ENCODE data around the gene SYT11. TPM values are rescaled to one million over a fixed set of nuclear protein-coding genes. Genes with fewer than 3 reads are reported as not detected.
A peak's percentile ranks its signal among the peaks of the same experiment; 100 is the strongest.

Gene SYT11
- total and polyA plus RNA-seq, 9 of the 15 experiments (the other 6 are each of a cell fraction or from before 2014, with no cell fraction given), result 0.05 to 0.18 (median 0.11) TPM

DNA sequence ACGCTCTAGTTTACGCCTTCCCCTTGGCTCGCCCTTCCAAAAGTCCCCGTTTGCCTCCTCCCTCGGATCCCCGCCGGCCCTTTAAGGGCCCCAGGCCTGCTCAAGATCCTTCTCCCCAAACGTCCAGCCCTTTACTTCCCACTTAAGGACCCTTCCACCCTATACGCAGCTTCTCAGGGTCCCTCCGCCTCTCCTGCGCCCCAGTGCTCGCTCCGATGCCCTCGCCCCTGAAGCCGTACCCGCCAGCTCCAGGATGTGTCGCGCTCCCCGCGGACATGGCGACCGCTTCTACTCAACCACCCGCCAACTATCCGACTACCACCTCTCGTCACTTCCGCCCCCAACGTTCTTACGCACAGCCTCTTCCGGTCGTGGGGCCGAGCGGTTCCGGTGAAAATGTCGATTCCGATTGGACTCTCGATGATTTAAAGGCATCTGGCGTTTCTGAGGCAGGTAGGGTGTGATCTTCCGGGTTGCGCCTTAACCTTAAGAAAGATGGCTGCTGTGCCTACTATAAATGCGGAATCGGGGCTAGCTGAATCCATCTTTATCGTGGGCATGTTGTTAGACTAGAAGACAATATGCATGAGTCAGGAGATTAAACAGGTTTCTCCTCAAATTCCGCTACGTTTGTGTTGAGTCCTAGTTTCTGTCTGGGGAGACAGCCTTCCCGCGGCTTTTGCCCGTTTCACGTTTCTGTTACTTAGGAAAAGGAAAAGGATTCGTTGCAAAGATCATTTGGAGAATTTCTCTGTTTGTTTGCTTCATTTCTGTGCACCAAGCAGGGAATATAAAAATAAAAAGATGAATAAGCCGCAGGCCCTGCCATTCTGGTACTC lies 74.9 kb downstream of the SYT11 start, which contains the start of gene KHDC4 (continued):
- TF ChIP-seq, protein P1, sequence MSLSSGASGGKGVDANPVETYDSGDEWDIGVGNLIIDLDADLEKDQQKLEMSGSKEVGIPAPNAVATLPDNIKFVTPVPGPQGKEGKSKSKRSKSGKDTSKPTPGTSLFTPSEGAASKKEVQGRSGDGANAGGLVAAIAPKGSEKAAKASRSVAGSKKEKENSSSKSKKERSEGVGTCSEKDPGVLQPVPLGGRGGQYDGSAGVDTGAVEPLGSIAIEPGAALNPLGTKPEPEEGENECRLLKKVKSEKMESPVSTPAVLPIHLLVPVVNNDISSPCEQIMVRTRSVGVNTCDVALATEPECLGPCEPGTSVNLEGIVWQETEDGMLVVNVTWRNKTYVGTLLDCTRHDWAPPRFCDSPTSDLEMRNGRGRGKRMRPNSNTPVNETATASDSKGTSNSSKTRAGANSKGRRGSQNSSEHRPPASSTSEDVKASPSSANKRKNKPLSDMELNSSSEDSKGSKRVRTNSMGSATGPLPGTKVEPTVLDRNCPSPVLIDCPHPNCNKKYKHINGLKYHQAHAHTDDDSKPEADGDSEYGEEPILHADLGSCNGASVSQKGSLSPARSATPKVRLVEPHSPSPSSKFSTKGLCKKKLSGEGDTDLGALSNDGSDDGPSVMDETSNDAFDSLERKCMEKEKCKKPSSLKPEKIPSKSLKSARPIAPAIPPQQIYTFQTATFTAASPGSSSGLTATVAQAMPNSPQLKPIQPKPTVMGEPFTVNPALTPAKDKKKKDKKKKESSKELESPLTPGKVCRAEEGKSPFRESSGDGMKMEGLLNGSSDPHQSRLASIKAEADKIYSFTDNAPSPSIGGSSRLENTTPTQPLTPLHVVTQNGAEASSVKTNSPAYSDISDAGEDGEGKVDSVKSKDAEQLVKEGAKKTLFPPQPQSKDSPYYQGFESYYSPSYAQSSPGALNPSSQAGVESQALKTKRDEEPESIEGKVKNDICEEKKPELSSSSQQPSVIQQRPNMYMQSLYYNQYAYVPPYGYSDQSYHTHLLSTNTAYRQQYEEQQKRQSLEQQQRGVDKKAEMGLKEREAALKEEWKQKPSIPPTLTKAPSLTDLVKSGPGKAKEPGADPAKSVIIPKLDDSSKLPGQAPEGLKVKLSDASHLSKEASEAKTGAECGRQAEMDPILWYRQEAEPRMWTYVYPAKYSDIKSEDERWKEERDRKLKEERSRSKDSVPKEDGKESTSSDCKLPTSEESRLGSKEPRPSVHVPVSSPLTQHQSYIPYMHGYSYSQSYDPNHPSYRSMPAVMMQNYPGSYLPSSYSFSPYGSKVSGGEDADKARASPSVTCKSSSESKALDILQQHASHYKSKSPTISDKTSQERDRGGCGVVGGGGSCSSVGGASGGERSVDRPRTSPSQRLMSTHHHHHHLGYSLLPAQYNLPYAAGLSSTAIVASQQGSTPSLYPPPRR (CRISPR knock-in tag; IDR thresholded peaks at IDR 0.05; ENCODE audit: borderline replicate concordance), result peak; percentile 60; the same call in 1 of the 2 replicates
- TF ChIP-seq PHF21A (IDR thresholded peaks at IDR 0.05; ENCODE audit: borderline replicate concordance, low read depth) (no peak), KLF16 (IDR thresholded peaks at IDR 0.05) (no peak), KAT2B (IDR thresholded peaks at IDR 0.05; ENCODE audit: low read depth, low read length) (no peak), ESRRB (CRISPR knock-in tag; IDR thresholded peaks at IDR 0.05; ENCODE audit: borderline replicate concordance) (no peak), SREBF1 (IDR thresholded peaks at IDR 0.05; ENCODE audit: borderline replicate concordance, low read depth, low read length) (peak; percentile 22; the same call in 1 of the 2 replicates), NCOA4 (IDR thresholded peaks at IDR 0.05; ENCODE audit: partially characterized antibody) (peak; percentile 66), ZNF133 (CRISPR knock-in tag; IDR thresholded peaks at IDR 0.05) (no peak), SRSF1 (IDR thresholded peaks at IDR 0.05; ENCODE audit: low read depth, low read length) (no peak), NONO (IDR thresholded peaks at IDR 0.05; ENCODE audit: low read depth in 2 of 2, low read length in 1 of 2) (0 out of 4 replicates have a peak, but pooled peaks of 1 of the 2 experiments have one; percentile 20), ZNF175 (CRISPR knock-in tag; IDR thresholded peaks at IDR 0.05; ENCODE audit: low read depth) (peak; percentile 82; the same call in 1 of the 2 replicates)
- TF ChIP-seq, protein P2, sequence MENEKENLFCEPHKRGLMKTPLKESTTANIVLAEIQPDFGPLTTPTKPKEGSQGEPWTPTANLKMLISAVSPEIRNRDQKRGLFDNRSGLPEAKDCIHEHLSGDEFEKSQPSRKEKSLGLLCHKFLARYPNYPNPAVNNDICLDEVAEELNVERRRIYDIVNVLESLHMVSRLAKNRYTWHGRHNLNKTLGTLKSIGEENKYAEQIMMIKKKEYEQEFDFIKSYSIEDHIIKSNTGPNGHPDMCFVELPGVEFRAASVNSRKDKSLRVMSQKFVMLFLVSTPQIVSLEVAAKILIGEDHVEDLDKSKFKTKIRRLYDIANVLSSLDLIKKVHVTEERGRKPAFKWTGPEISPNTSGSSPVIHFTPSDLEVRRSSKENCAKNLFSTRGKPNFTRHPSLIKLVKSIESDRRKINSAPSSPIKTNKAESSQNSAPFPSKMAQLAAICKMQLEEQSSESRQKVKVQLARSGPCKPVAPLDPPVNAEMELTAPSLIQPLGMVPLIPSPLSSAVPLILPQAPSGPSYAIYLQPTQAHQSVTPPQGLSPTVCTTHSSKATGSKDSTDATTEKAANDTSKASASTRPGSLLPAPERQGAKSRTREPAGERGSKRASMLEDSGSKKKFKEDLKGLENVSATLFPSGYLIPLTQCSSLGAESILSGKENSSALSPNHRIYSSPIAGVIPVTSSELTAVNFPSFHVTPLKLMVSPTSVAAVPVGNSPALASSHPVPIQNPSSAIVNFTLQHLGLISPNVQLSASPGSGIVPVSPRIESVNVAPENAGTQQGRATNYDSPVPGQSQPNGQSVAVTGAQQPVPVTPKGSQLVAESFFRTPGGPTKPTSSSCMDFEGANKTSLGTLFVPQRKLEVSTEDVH (IDR thresholded peaks at IDR 0.05; ENCODE audit: low read depth, partially characterized antibody), result peak; percentile 97
- TF ChIP-seq, protein P3, sequence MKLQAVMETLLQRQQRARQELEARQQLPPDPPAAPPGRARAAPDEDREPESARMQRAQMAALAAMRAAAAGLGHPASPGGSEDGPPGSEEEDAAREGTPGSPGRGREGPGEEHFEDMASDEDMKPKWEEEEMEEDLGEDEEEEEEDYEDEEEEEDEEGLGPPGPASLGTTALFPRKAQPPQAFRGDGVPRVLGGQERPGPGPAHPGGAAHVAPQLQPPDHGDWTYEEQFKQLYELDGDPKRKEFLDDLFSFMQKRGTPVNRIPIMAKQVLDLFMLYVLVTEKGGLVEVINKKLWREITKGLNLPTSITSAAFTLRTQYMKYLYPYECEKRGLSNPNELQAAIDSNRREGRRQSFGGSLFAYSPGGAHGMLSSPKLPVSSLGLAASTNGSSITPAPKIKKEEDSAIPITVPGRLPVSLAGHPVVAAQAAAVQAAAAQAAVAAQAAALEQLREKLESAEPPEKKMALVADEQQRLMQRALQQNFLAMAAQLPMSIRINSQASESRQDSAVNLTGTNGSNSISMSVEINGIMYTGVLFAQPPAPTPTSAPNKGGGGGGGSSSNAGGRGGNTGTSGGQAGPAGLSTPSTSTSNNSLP (IDR thresholded peaks at IDR 0.05; ENCODE audit: borderline replicate concordance, low read depth, low read length), result peak; percentile 45; the same call in 1 of the 2 replicates
- TF ChIP-seq, protein P4, sequence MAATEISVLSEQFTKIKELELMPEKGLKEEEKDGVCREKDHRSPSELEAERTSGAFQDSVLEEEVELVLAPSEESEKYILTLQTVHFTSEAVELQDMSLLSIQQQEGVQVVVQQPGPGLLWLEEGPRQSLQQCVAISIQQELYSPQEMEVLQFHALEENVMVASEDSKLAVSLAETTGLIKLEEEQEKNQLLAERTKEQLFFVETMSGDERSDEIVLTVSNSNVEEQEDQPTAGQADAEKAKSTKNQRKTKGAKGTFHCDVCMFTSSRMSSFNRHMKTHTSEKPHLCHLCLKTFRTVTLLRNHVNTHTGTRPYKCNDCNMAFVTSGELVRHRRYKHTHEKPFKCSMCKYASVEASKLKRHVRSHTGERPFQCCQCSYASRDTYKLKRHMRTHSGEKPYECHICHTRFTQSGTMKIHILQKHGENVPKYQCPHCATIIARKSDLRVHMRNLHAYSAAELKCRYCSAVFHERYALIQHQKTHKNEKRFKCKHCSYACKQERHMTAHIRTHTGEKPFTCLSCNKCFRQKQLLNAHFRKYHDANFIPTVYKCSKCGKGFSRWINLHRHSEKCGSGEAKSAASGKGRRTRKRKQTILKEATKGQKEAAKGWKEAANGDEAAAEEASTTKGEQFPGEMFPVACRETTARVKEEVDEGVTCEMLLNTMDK (IDR thresholded peaks at IDR 0.05; ENCODE audit: borderline replicate concordance, insufficient read depth, low read depth, low read length, poor library complexity, severe bottlenecking), result no peak
